ENCODE results near the gene AHR.
"Not testable (repeated sequence)": the region's sequence is repeated elsewhere in the genome, so short reads cannot be mapped to it uniquely, and the experiment has no call there.

The AHR gene

GRCh38 chr7:17380736-17381662 lies 82.5 kb downstream of the AHR start:
- no peak for DNase-seq

DNA sequence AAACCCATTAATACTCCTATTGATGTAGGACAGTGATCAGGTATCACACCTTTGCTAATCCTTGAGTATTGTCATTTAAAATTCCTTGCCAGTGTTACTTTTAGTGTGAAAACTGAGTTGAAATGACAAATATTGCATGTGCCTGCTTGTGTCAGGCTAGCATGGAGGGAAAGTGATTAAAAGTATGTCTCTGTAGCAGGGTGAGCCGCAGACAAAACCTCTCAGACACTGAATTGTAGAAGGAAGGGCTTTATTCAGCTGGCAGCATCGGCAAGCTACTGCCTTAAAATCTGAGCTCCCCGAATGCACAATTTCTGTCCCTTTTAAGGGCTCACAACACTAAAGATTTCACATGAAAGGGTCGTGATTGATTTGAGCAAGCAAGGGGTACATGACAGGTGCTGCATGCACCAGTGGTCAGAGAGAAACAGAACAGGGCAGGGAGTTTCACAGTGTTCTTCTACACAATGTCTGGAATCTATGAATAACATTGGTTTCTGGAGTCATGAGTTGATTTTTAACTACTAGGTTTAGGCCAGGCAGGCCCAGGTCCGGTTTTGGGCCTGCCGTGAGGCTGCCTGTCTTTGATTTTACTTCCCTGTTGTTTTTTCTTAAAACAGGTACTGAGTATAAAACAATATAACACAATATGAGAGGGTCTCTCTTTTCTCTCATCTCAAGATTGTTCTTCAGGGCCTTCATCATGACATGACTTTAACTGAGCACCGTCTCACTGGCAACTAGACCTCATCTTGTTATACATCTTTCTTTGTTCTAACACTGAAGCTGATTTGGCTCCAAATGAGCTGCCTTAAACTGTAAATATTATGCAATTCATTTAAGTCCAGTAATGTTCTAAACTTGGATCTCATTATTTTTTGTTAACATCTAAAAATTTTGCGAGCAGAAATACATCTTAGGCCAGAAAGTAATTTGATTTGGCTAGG lies 84.2 kb downstream of the AHR start:
- DNase-seq = not testable (repeated sequence)

- DNase-seq = no peak
Measured at GRCh38 chr7:17384400-17384799, 85.9 kb downstream of the AHR start.

GRCh38 chr7:17385612-17386011 lies 87.2 kb downstream of the AHR start:
- DNase-seq = no peak

DNA sequence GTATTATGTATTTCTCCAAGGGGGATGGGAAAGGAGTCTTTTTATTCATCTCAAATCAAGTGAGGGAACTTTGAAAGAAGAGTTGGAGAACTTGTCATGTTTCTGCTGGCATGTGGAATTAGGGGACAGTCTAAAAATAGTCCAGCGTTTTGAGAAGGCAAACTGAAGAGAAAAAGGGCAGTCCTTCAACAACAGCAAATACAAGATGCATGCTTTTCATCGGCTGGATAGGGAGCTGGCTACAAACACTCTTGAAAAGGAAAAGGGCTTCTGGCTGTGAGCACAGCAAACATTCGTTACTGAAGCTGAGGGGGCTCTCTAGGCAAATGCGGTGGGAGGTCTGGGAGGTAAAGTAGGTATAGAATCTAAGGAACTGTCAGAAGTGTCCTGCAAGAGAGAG lies 91.9 kb downstream of the AHR start:
- DNase-seq = no peak

DNA sequence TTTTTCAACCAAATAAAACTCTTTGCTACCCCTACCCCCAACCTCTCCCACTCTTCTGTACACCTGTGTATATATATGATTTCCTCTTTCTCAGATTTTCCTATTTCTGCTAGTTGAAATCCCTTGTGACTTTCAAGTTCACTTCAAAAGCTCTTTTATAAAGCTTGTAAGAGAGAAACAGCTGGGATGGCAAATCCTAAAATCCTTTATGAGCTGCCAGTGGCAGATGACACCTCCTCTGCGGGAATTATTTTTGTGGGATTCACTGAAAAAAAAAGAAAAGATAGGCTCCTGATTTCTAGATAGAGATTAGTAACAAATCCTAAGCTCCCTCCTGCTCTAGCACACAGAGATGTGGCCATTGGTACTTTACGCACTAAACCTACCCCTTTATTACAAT lies 92.9 kb downstream of the AHR start:
- no peak for DNase-seq

GRCh38 chr7:17392846-17393245 lies 94.4 kb downstream of the AHR start:
- DNase-seq = no peak

DNA sequence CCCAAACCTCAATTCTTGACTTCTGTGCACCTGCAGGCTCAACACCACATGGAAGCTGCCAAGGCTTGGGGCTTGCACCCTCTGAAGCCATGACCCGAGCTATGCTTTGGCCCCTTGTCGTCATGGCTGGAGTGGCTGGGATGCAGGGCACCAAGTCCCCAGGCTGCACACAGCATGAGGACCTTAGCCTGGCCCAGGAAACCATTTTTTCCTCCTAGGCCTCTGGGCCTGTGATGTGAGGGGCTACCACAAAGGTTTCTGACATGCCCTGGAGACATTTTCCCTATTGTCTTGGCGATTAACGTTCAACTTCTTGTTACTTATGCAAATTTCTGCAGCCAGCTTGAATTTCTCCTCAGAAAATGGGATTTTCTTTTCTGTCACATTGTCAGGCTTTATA lies 96.1 kb downstream of the AHR start:
- not testable (repeated sequence) for DNase-seq

All from T-helper 9 cell (primary cell).